Measurements from ENCODE around the gene DLGAP4.

Gene DLGAP4

DNA sequence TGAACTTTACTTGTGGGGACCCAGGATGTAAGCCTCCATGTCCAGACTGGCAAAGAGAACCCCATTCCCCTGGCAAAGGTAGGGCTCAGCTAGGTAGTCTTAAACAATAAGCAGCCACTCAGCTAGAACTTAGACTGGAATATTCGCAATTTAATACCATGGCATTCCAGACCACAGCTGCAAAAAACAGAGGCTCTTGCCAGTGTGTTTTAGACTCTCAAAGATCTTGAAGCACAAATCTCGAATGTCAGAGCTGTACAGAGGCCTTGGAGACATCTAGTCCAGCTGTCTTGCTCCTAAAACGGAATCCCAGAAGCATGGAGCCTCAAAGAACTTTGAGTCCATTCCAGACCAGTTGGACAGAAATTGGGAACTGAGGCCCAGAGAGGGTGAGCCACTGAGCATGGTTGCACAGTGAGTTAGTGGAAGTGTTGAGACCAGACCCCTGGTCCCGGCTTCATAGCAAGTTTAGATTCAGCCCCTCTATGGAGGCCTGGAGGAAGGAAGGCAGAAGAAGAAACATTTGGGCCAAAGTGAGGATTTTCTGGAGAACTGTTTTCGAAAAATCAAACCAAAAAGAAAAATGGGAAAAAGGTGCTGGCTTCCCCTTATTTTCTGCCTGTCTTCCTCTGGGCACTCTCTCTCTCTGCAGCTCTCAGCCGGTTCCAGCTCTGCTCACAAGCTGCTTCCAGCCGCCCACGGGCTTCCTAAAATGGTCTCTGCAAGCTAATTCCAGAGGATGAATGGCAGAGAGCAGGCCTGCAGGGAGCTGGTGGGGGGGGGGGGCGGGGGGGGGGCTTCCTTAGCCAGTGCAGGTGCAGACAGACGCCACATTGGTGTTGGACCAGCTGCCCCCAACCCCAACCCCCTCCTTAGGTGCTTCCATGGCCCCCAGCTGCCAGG is 37.4 kb upstream of the DLGAP4 start:
- TF ChIP-seq TOX (CRISPR knock-in tag; IDR thresholded peaks at IDR 0.05; ENCODE audit: borderline replicate concordance) (no peak), ZFP30 (CRISPR knock-in tag; IDR thresholded peaks at IDR 0.05) (no peak), CSDC2 (CRISPR knock-in tag; IDR thresholded peaks at IDR 0.05) (no peak)
- ATAC-seq, result no peak

DNA sequence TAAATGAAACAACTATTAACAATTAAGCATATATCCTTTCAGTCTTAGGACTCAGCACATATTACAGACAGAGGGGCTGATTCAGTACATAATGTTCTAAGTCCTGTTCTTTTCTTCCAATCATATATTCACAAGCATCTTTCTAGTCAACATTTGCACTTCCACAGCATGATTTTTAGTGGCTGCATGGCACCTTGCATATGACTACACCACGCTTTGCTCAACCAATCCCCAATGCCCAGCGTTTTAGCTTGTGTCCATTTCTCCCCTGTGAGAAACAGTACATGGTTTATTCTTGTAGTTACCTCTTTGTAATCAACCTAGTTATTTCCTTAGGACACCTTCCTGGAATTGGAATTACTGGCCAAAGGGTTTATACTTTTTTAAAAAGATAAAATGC is 36.6 kb upstream of the DLGAP4 start:
- ATAC-seq, result no peak
- TF ChIP-seq ESRRG (CRISPR knock-in tag; IDR thresholded peaks at IDR 0.05) (no peak), ISL1 (CRISPR knock-in tag; IDR thresholded peaks at IDR 0.05) (no peak), GLIS3 (CRISPR knock-in tag; IDR thresholded peaks at IDR 0.05) (no peak), TCF4 (CRISPR knock-in tag; IDR thresholded peaks at IDR 0.05; ENCODE audit: borderline replicate concordance) (no peak), BACH2 (CRISPR knock-in tag; IDR thresholded peaks at IDR 0.05; ENCODE audit: borderline replicate concordance) (no peak), CSDC2 (CRISPR knock-in tag; IDR thresholded peaks at IDR 0.05) (no peak), ZNF565 (CRISPR knock-in tag; conservative IDR thresholded peaks at IDR 0.05; ENCODE audit: low read depth) (no peak), TOX (CRISPR knock-in tag; IDR thresholded peaks at IDR 0.05; ENCODE audit: borderline replicate concordance) (no peak), SNAI2 (CRISPR knock-in tag; IDR thresholded peaks at IDR 0.05) (no peak), RARB (CRISPR knock-in tag; IDR thresholded peaks at IDR 0.05) (no peak), ZNF8 (CRISPR knock-in tag; IDR thresholded peaks at IDR 0.05) (no peak), ZNF70 (CRISPR knock-in tag; IDR thresholded peaks at IDR 0.05) (no peak), ZFP30 (CRISPR knock-in tag; IDR thresholded peaks at IDR 0.05) (no peak)
- TF ChIP-seq, protein P1, sequence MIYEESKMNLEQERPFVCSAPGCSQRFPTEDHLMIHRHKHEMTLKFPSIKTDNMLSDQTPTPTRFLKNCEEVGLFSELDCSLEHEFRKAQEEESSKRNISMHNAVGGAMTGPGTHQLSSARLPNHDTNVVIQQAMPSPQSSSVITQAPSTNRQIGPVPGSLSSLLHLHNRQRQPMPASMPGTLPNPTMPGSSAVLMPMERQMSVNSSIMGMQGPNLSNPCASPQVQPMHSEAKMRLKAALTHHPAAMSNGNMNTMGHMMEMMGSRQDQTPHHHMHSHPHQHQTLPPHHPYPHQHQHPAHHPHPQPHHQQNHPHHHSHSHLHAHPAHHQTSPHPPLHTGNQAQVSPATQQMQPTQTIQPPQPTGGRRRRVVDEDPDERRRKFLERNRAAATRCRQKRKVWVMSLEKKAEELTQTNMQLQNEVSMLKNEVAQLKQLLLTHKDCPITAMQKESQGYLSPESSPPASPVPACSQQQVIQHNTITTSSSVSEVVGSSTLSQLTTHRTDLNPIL (CRISPR knock-in tag; IDR thresholded peaks at IDR 0.05; ENCODE audit: low read depth), result no peak
- TF ChIP-seq, protein P2, sequence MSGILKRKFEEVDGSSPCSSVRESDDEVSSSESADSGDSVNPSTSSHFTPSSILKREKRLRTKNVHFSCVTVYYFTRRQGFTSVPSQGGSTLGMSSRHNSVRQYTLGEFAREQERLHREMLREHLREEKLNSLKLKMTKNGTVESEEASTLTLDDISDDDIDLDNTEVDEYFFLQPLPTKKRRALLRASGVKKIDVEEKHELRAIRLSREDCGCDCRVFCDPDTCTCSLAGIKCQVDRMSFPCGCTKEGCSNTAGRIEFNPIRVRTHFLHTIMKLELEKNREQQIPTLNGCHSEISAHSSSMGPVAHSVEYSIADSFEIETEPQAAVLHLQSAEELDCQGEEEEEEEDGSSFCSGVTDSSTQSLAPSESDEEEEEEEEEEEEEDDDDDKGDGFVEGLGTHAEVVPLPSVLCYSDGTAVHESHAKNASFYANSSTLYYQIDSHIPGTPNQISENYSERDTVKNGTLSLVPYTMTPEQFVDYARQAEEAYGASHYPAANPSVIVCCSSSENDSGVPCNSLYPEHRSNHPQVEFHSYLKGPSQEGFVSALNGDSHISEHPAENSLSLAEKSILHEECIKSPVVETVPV (CRISPR knock-in tag; IDR thresholded peaks at IDR 0.05), result no peak
- TF ChIP-seq, protein P3, sequence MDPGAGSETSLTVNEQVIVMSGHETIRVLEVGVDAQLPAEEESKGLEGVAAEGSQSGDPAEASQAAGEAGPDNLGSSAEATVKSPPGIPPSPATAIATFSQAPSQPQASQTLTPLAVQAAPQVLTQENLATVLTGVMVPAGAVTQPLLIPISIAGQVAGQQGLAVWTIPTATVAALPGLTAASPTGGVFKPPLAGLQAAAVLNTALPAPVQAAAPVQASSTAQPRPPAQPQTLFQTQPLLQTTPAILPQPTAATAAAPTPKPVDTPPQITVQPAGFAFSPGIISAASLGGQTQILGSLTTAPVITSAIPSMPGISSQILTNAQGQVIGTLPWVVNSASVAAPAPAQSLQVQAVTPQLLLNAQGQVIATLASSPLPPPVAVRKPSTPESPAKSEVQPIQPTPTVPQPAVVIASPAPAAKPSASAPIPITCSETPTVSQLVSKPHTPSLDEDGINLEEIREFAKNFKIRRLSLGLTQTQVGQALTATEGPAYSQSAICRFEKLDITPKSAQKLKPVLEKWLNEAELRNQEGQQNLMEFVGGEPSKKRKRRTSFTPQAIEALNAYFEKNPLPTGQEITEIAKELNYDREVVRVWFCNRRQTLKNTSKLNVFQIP (CRISPR knock-in tag; IDR thresholded peaks at IDR 0.05; ENCODE audit: borderline replicate concordance, low read depth), result no peak
- TF ChIP-seq, protein P4, sequence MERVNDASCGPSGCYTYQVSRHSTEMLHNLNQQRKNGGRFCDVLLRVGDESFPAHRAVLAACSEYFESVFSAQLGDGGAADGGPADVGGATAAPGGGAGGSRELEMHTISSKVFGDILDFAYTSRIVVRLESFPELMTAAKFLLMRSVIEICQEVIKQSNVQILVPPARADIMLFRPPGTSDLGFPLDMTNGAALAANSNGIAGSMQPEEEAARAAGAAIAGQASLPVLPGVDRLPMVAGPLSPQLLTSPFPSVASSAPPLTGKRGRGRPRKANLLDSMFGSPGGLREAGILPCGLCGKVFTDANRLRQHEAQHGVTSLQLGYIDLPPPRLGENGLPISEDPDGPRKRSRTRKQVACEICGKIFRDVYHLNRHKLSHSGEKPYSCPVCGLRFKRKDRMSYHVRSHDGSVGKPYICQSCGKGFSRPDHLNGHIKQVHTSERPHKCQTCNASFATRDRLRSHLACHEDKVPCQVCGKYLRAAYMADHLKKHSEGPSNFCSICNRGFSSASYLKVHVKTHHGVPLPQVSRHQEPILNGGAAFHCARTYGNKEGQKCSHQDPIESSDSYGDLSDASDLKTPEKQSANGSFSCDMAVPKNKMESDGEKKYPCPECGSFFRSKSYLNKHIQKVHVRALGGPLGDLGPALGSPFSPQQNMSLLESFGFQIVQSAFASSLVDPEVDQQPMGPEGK (CRISPR knock-in tag; IDR thresholded peaks at IDR 0.05; ENCODE audit: borderline replicate concordance), result no peak

DNA sequence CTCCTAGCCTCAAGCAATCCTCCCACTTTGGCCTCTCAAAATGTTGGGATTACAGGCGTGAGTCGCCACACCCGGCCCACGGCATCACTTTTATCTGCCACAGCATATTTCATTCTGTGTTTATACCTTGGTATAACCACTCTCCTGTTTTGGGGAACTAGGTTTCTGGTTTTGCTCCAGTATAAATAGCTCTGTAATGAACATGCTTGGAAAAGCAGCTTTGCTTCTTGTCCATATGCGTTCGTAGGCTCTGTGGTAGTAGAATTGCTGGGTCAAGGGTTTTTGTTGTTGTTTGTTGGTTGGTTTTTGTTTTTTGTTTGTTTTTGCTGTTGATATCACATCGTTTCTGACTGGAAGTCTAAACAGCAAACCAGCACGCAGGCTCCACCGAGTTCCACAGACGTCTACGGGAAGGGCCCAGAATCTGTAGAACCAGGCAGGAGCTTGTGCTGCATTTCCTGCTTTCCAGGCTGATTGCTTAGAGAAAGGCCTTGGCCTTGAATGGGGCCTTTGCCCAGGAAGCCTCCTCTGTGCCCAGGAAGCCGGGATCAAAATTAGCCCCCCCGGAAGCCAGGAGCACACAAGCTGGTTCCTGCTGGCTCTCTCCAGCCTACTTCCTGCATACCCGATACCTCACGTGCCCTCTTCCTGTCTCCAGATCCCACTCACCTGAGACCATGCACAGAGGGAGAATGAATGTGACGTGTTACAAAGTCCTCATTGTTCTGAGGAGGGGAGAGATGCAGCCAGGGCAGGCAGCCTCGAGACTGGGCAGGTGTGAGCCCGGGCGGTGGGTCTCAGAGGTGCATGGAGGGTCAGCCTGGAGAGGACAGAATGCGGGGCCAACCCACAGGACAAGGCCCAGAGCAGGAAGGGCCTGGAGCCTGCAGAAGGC is 35.1 kb upstream of the DLGAP4 start:
- TF ChIP-seq SNAI2 (CRISPR knock-in tag; IDR thresholded peaks at IDR 0.05) (no peak), TOX (CRISPR knock-in tag; IDR thresholded peaks at IDR 0.05; ENCODE audit: borderline replicate concordance) (no peak), OSR1 (CRISPR knock-in tag; IDR thresholded peaks at IDR 0.05) (no peak), ZC3H10 (CRISPR knock-in tag; IDR thresholded peaks at IDR 0.05) (no peak), ZFP3 (CRISPR knock-in tag; IDR thresholded peaks at IDR 0.05) (no peak)
- no peak for ATAC-seq

Data from SK-N-SH treated with all-trans-retinoic acid at 6 μM for 48 hours (cell line).